Fibroblast of lung (primary cell): Measurements from ENCODE around the gene FKBP4. TPM values are rescaled to one million over a fixed set of nuclear protein-coding genes. Genes with fewer than 3 reads are reported as not detected.
A peak's percentile ranks its signal among the peaks of the same experiment; 100 is the strongest.

Experiments
- DNase-seq, 2 donors: peaks; one replicate each; pipeline versions ENCODE4 v3.0.0 to v3.0.0-alpha.2; 2010; ENCODE audit warnings: low read depth in 2 of 2
- H2AFZ ChIP-seq: 2 replicates; pipeline ENCODE4 v1.5.1; 2012; ENCODE audit warnings: low read length, control low read depth, inconsistent platforms
- H3K27ac ChIP-seq: 2 replicates; pipeline ENCODE4 v1.5.1; 2011; ENCODE audit warnings: low read length, control low read depth; ENCODE audit not compliant: insufficient read depth
- H3K27me3 ChIP-seq: 2 replicates; pipeline ENCODE4 v1.5.1; 2011; ENCODE audit warnings: mild to moderate bottlenecking, low read length; ENCODE audit not compliant: control insufficient read depth, insufficient read depth
- H3K36me3 ChIP-seq: 2 replicates; pipeline ENCODE4 v1.5.1; 2011; ENCODE audit warnings: low read length; ENCODE audit not compliant: control insufficient read depth, insufficient read depth
- H3K4me1 ChIP-seq: 2 replicates; pipeline ENCODE4 v1.5.1; 2011; ENCODE audit warnings: low read length; ENCODE audit not compliant: control insufficient read depth, insufficient read depth; ENCODE audit errors: extremely low read depth
- H3K4me2 ChIP-seq: 2 replicates; pipeline ENCODE4 v1.5.1; 2011; ENCODE audit warnings: low read length, control low read depth; ENCODE audit not compliant: insufficient read depth; ENCODE audit errors: extremely low read depth
- H3K4me3 ChIP-seq, 4 experiments: fragments of 200-600 bp in 1 of 4; sonication (generic) in 1 of 4; replicated peaks in 1 of 4; 2 replicates each; pipeline ENCODE4 v1.5.1; 2011 to 2016; ENCODE audit warnings: low read length in 4 of 4, low read depth in 3 of 4, mild to moderate bottlenecking in 3 of 4, control low read depth in 2 of 4, inconsistent platforms in 1 of 4, mixed read lengths in 1 of 4; ENCODE audit not compliant: insufficient read depth in 1 of 4; ENCODE audit errors: control extremely low read depth in 1 of 4
- H3K79me2 ChIP-seq: 2 replicates; pipeline ENCODE4 v1.5.1; 2012; ENCODE audit warnings: mild to moderate bottlenecking, low read length, inconsistent platforms; ENCODE audit not compliant: control insufficient read depth, insufficient read depth
- H3K9ac ChIP-seq: 2 replicates; pipeline ENCODE4 v1.5.1; 2011; ENCODE audit warnings: mild to moderate bottlenecking, low read length, control low read depth; ENCODE audit not compliant: insufficient read depth
- H3K9me3 ChIP-seq: 2 replicates; pipeline ENCODE4 v1.5.1; 2012; ENCODE audit warnings: low read depth, low read length; ENCODE audit not compliant: control insufficient read depth, insufficient read depth
- H4K20me1 ChIP-seq: 2 replicates; pipeline ENCODE4 v1.5.1; 2011; ENCODE audit warnings: low read length; ENCODE audit not compliant: control insufficient read depth, insufficient read depth; ENCODE audit errors: extremely low read depth
- EZH2 ChIP-seq: IDR thresholded peaks from 2 replicates; pipeline ENCODE4 v1.5.1; 2012; ENCODE audit warnings: low read length, control low read depth, mild to moderate bottlenecking; ENCODE audit errors: missing control alignments
- polyA plus RNA-seq, 2 donors: library from polyadenylated mRNA; depleted of rRNA in 1 of 2; stranded (reverse) in 1 of 2; unstranded in 1 of 2; fragments of >200 nt; gene quantifications; 2 replicates each; pipeline ENCODE4 v1.2.1, GENCODE V29; 2011 to 2012; ENCODE audit warnings: missing spikeins in 1 of 2
- total RNA-seq: library from RNA; depleted of rRNA; stranded (reverse); fragments of >200 nt; gene quantifications from 2 replicates; pipeline ENCODE4 v1.2.1, GENCODE V29; 2014
- TF ChIP-seq, protein P1 (sequence below), 2 donors: IDR thresholded peaks in 1 of 2; conservative IDR thresholded peaks in 1 of 2; 1 replicate in 1 of 2; 2 replicates in 1 of 2; pipeline ENCODE4 v1.5.1; 2011 to 2012; ENCODE audit warnings: low read length in 2 of 2, control low read depth in 1 of 2, inconsistent platforms in 1 of 2, low read depth in 1 of 2, mild to moderate bottlenecking in 1 of 2

The FKBP4 gene
- total and polyA plus RNA-seq, 2 donors (not counting 1 experiment from before 2014, with no cell fraction given) = 23.0 to 42.6 TPM

DNA sequence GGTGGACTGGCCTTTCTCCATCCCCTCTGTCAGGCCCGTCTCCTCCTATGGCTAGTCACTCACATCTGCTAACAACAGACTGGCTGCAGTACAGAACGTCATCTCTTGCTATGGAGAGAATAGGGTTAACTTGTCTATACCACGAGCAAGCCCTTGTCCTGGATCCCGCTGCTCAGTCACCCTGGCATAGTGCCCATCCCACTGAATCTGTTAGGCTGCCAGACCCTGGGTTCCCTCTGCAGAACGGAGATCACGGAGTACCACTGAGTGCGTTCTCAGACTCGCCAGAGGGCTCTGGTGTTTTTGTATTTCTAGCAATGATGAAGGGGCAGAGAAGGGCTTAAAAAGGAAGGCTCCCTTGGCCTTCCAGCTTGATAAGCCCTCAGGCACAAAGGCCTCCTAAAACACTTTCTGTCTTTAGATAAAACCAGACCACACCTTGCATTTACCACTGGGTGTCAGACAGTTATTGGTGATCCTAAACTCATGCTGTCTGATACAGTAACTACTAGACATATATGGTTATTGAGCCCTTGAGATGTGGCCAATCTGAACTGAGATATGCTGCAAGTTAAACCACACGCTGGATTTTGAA lies 46.4 kb downstream of the FKBP4 start:
- Histone ChIP-seq H3K36me3 (no peaks in the 10 kb centered on the region), H4K20me1 (no peaks in the 10 kb centered on the region), H2AFZ (no peak overlapping the region), H3K27ac (no peak overlapping the region), H3K27me3 (no peaks in the 10 kb centered on the region), H3K4me2 (no peak overlapping the region), H3K4me1 (peaks cover 12% of the 10 kb centered on the region), H3K9me3 (no peaks in the 10 kb centered on the region), H3K79me2 (no peaks in the 10 kb centered on the region), H3K4me3 (no peak overlapping the region), H3K9ac (no peak overlapping the region)
- TF ChIP-seq, protein P1, sequence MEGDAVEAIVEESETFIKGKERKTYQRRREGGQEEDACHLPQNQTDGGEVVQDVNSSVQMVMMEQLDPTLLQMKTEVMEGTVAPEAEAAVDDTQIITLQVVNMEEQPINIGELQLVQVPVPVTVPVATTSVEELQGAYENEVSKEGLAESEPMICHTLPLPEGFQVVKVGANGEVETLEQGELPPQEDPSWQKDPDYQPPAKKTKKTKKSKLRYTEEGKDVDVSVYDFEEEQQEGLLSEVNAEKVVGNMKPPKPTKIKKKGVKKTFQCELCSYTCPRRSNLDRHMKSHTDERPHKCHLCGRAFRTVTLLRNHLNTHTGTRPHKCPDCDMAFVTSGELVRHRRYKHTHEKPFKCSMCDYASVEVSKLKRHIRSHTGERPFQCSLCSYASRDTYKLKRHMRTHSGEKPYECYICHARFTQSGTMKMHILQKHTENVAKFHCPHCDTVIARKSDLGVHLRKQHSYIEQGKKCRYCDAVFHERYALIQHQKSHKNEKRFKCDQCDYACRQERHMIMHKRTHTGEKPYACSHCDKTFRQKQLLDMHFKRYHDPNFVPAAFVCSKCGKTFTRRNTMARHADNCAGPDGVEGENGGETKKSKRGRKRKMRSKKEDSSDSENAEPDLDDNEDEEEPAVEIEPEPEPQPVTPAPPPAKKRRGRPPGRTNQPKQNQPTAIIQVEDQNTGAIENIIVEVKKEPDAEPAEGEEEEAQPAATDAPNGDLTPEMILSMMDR (conservative IDR thresholded peaks at IDR 0.05 in 1 of 2, IDR thresholded peaks at IDR 0.05 in 1 of 2; ENCODE audit: low read depth in 1 of 2, low read length in 2 of 2) = no peak
- no peak for TF ChIP-seq EZH2
- peak in 1 of 2 donors; percentile 20 for DNase-seq

DNA sequence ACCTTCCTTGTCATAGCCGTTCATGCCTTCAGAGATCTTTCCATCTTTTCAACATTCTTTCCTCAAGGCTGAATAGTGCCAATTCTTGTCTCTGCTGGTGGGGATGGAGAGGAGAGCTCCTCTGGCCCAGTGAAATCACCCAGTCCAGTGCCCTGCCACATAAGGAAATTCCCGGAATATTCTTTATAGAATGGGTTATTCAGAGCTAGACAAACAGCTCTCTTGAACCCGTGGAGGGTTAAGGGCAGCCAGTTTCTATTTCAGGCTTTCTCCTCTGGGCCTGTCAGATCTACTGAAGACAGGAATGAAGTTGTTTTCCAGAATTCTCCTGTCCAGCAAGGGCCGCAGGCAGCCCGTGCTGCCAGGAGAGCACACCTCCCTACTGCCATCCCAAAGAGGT lies 48.2 kb downstream of the FKBP4 start:
- Histone ChIP-seq H3K36me3 (no peaks in the 10 kb centered on the region), H2AFZ (no peak overlapping the region), H3K4me1 (peaks cover 12% of the 10 kb centered on the region), H4K20me1 (no peaks in the 10 kb centered on the region), H3K9me3 (no peaks in the 10 kb centered on the region), H3K27me3 (no peaks in the 10 kb centered on the region), H3K9ac (no peak overlapping the region), H3K4me3 (no peak overlapping the region), H3K27ac (no peak overlapping the region), H3K4me2 (no peak overlapping the region), H3K79me2 (no peaks in the 10 kb centered on the region)
- TF ChIP-seq, protein P1 (conservative IDR thresholded peaks at IDR 0.05 in 1 of 2, IDR thresholded peaks at IDR 0.05 in 1 of 2; ENCODE audit: low read depth in 1 of 2, low read length in 2 of 2) = no peak
- TF ChIP-seq EZH2 = no peak
- DNase-seq = no peak

GRCh38 chr12:2844786-2845185 lies 50.0 kb downstream of the FKBP4 start:
- Histone ChIP-seq H3K4me2 (no peak overlapping the region), H3K4me3 (no peak overlapping the region), H4K20me1 (no peaks in the 10 kb centered on the region), H3K9me3 (no peaks in the 10 kb centered on the region), H3K9ac (no peak overlapping the region), H3K27me3 (no peaks in the 10 kb centered on the region), H2AFZ (peak overlapping the region; percentile 88), H3K4me1 (peaks cover 15% of the 10 kb centered on the region), H3K27ac (peak overlapping the region; percentile 1), H3K36me3 (no peaks in the 10 kb centered on the region), H3K79me2 (no peaks in the 10 kb centered on the region)
- TF ChIP-seq, protein P1 (conservative IDR thresholded peaks at IDR 0.05 in 1 of 2, IDR thresholded peaks at IDR 0.05 in 1 of 2; ENCODE audit: low read depth in 1 of 2, low read length in 2 of 2) = no peak
- no peak for TF ChIP-seq EZH2
- DNase-seq = peak in 1 of 2 donors; percentile 67
